Trophoblast cell (in vitro differentiated cells and primary cell): ENCODE measurements around the gene DLG4.
"Not testable (repeated sequence)": the region's sequence is repeated elsewhere in the genome, so short reads cannot be mapped to it uniquely, and the experiment has no call there.

Source experiments
- DNase-seq, 2 donors: peaks; one replicate each; pipeline ENCODE4 v3.0.0-alpha.2; 2016
- H2AFZ ChIP-seq: 2 replicates; pipeline ENCODE4 v1.6.1; 2013; ENCODE audit warnings: low read length, moderate library complexity, mild to moderate bottlenecking; ENCODE audit not compliant: insufficient read depth, poor library complexity
- H2AK5ac ChIP-seq: 2 replicates; pipeline ENCODE4 v1.6.1; 2013; ENCODE audit warnings: mild to moderate bottlenecking, low read length
- H2BK120ac ChIP-seq: 2 replicates; pipeline ENCODE4 v1.6.1; 2013; ENCODE audit warnings: low read length, mild to moderate bottlenecking, moderate library complexity; ENCODE audit not compliant: insufficient read depth, poor library complexity
- H2BK12ac ChIP-seq: 2 replicates; pipeline ENCODE4 v1.6.1; 2013; ENCODE audit warnings: mild to moderate bottlenecking, low read length, moderate library complexity
- H2BK5ac ChIP-seq: 2 replicates; pipeline ENCODE4 v1.6.1; 2013; ENCODE audit warnings: low read length, low read depth, moderate library complexity, mild to moderate bottlenecking; ENCODE audit not compliant: poor library complexity
- H3K14ac ChIP-seq: 2 replicates; pipeline ENCODE4 v1.6.1; 2013; ENCODE audit warnings: mild to moderate bottlenecking, low read length
- H3K18ac ChIP-seq: 2 replicates; pipeline ENCODE4 v1.6.1; 2013; ENCODE audit warnings: mild to moderate bottlenecking, low read length
- H3K23ac ChIP-seq: 2 replicates; pipeline ENCODE4 v1.6.1; 2013; ENCODE audit warnings: low read length
- H3K27ac ChIP-seq: 2 replicates; pipeline ENCODE4 v1.5.1; 2013; ENCODE audit warnings: low read depth, mild to moderate bottlenecking, inconsistent platforms, low read length, moderate library complexity
- H3K27me3 ChIP-seq: 2 replicates; pipeline ENCODE4 v1.6.1; 2013; ENCODE audit warnings: inconsistent platforms, mild to moderate bottlenecking, low read length, moderate library complexity; ENCODE audit not compliant: insufficient read depth
- H3K36me3 ChIP-seq, 2 experiments: 1 replicate in 1 of 2; 2 replicates in 1 of 2; pipeline ENCODE4 v1.6.1; 2013; ENCODE audit warnings: low read length in 2 of 2, mild to moderate bottlenecking in 2 of 2, moderate library complexity in 1 of 2; ENCODE audit not compliant: insufficient read depth in 2 of 2, control insufficient read depth in 1 of 2
- H3K4ac ChIP-seq: 2 replicates; pipeline ENCODE4 v1.6.1; 2013; ENCODE audit warnings: low read depth, mild to moderate bottlenecking, low read length, moderate library complexity
- H3K4me1 ChIP-seq, 2 experiments: 1 replicate in 1 of 2; 2 replicates in 1 of 2; pipeline ENCODE4 v1.6.1; 2013; ENCODE audit warnings: low read length in 2 of 2, mild to moderate bottlenecking in 2 of 2, moderate library complexity in 1 of 2; ENCODE audit not compliant: insufficient read depth in 2 of 2, control insufficient read depth in 1 of 2
- H3K4me2 ChIP-seq: 2 replicates; pipeline ENCODE4 v1.6.1; 2013; ENCODE audit warnings: inconsistent platforms, mild to moderate bottlenecking, low read length, moderate library complexity
- H3K4me3 ChIP-seq: 2 replicates; pipeline ENCODE4 v1.5.1; 2013; ENCODE audit warnings: mild to moderate bottlenecking, low read depth, low read length, inconsistent platforms
- H3K79me1 ChIP-seq: one replicate; pipeline ENCODE4 v1.6.1; 2013; ENCODE audit warnings: low read length
- H3K79me2 ChIP-seq: 2 replicates; pipeline ENCODE4 v1.6.1; 2013; ENCODE audit warnings: low read length, mild to moderate bottlenecking; ENCODE audit not compliant: control insufficient read depth, insufficient read depth, poor library complexity
- H3K9ac ChIP-seq: 2 replicates; pipeline ENCODE4 v1.6.1; 2013; ENCODE audit warnings: mild to moderate bottlenecking, low read length
- H3K9me3 ChIP-seq: 2 replicates; pipeline ENCODE4 v1.6.1; 2013; ENCODE audit warnings: low read depth, mild to moderate bottlenecking, control low read depth, inconsistent platforms, low read length; ENCODE audit not compliant: insufficient read depth
- H4K12ac ChIP-seq: 2 replicates; pipeline ENCODE4 v1.6.1; 2013; ENCODE audit warnings: low read depth, mild to moderate bottlenecking, low read length, moderate library complexity
- H4K8ac ChIP-seq: 2 replicates; pipeline ENCODE4 v1.6.1; 2013; ENCODE audit warnings: low read depth, mild to moderate bottlenecking, low read length, moderate library complexity
- H4K91ac ChIP-seq: one replicate; pipeline ENCODE4 v1.6.1; 2013; ENCODE audit warnings: low read depth, mild to moderate bottlenecking, low read length, moderate library complexity
- WGBS: extraction: QIAGEN DNeasy Blood & Tissue Kit; methylation state at CpG from one replicate; pipeline ENCODE4 v1.1.7; 2013; ENCODE audit warnings: missing lambda C conversion rate; ENCODE audit not compliant: insufficient read length, insufficient coverage; ENCODE audit errors: extremely low coverage; 5-methylcytosine and 5-hydroxymethylcytosine counted together

DLG4 gene

GRCh38 chr17:7168841-7169564, 50.6 kb downstream of the DLG4 start:
- H3K4ac ChIP-seq, DNase-seq, H4K91ac ChIP-seq, H3K14ac ChIP-seq, H2BK5ac ChIP-seq, H3K18ac ChIP-seq, H3K23ac ChIP-seq, H4K12ac ChIP-seq, H3K36me3 ChIP-seq, H3K4me2 ChIP-seq, H3K27ac ChIP-seq, H3K4me1 ChIP-seq, H4K8ac ChIP-seq, H2BK120ac ChIP-seq, H3K9me3 ChIP-seq, H2AK5ac ChIP-seq, H3K27me3 ChIP-seq, H3K4me3 ChIP-seq, H2BK12ac ChIP-seq, H3K9ac ChIP-seq, H3K79me1 ChIP-seq, H2AFZ ChIP-seq, H3K79me2 ChIP-seq: not testable (repeated sequence)
- 100% methylated on average over 1 of the region's 10 CpGs for WGBS

GRCh38 chr17:7167832-7168231, 51.8 kb downstream of the DLG4 start:
- H3K14ac ChIP-seq, result no peak overlapping the region
- no peak overlapping the region for H3K4ac ChIP-seq
- H2AK5ac ChIP-seq, result no peak overlapping the region
- H3K79me1 ChIP-seq, result no peaks in the 10 kb centered on the region
- H3K4me3 ChIP-seq, result no peak overlapping the region
- WGBS, result no CpG with 5 or more reads among the region's 4 CpGs
- H3K9ac ChIP-seq, result no peak overlapping the region
- H3K9me3 ChIP-seq, result peaks cover 4% of the 10 kb centered on the region
- no peak overlapping the region for H3K4me2 ChIP-seq
- H2BK5ac ChIP-seq, result no peak overlapping the region
- H4K12ac ChIP-seq, result no peak overlapping the region
- no peaks in the 10 kb centered on the region for H3K27me3 ChIP-seq
- no peak overlapping the region for H3K23ac ChIP-seq
- no peak overlapping the region for H3K18ac ChIP-seq
- no peak overlapping the region for H4K91ac ChIP-seq
- no peaks in the 10 kb centered on the region for H3K4me1 ChIP-seq
- H4K8ac ChIP-seq, result no peak overlapping the region
- DNase-seq, result peak in 1 of 2 donors; percentile 43
- no peak overlapping the region for H2BK120ac ChIP-seq
- H2AFZ ChIP-seq, result no peak overlapping the region
- no peaks in the 10 kb centered on the region for H3K36me3 ChIP-seq
- H3K79me2 ChIP-seq, result no peaks in the 10 kb centered on the region
- H3K27ac ChIP-seq, result no peak overlapping the region
- H2BK12ac ChIP-seq, result no peak overlapping the region

- Histone ChIP-seq H3K4me3 (no peak overlapping the region), H3K27ac (no peak overlapping the region), H2BK12ac (no peak overlapping the region), H3K4ac (no peak overlapping the region), H3K18ac (no peak overlapping the region), H3K27me3 (no peaks in the 10 kb centered on the region), H3K9ac (no peak overlapping the region), H2BK120ac (no peak overlapping the region), H2BK5ac (no peak overlapping the region), H2AK5ac (no peak overlapping the region), H4K8ac (no peak overlapping the region), H2AFZ (no peak overlapping the region), H3K79me2 (no peaks in the 10 kb centered on the region), H3K4me2 (no peak overlapping the region), H4K12ac (no peak overlapping the region), H4K91ac (no peak overlapping the region), H3K4me1 (no peaks in the 10 kb centered on the region), H3K23ac (no peak overlapping the region), H3K79me1 (no peaks in the 10 kb centered on the region), H3K14ac (no peak overlapping the region), H3K9me3 (peaks cover 4% of the 10 kb centered on the region), H3K36me3 (no peaks in the 10 kb centered on the region)
- WGBS, result no CpG with 5 or more reads among the region's 7 CpGs
- DNase-seq, result no peak
These were observed 52.8 kb downstream of the DLG4 start for GRCh38 chr17:7166873-7167272.

GRCh38 chr17:7159571-7159970, 60.1 kb downstream of the DLG4 start:
- H3K4me3 ChIP-seq, H2BK5ac ChIP-seq, H2AK5ac ChIP-seq, H3K18ac ChIP-seq, H4K12ac ChIP-seq, H3K36me3 ChIP-seq, H3K23ac ChIP-seq, H2BK12ac ChIP-seq, H3K4me2 ChIP-seq, H3K14ac ChIP-seq, H3K79me2 ChIP-seq, H3K4ac ChIP-seq, H4K8ac ChIP-seq, DNase-seq, H4K91ac ChIP-seq, H3K27ac ChIP-seq, H3K9ac ChIP-seq, H3K4me1 ChIP-seq, H3K27me3 ChIP-seq, H3K79me1 ChIP-seq, H3K9me3 ChIP-seq, H2BK120ac ChIP-seq, H2AFZ ChIP-seq: not testable (repeated sequence)
- whole genome bisulfite sequencing, result no CpG with 5 or more reads among the region's 10 CpGs
